Activated T-cell treated with anti-CD3 and anti-CD28 coated beads for 1 hour (primary cell): ENCODE measurements around the gene MRPS27.
"Not testable (repeated sequence)": the region's sequence is repeated elsewhere in the genome, so short reads cannot be mapped to it uniquely, and the experiment has no call there.

ENCODE experiments used
- DNase-seq: peaks from one replicate; pipeline ENCODE4 v3.0.0-alpha.2; 2020; ENCODE audit warnings: low read depth

The MRPS27 gene

GRCh38 chr5:72202331-72202825 is 117.7 kb downstream of the MRPS27 start:
- no peak for DNase-seq

GRCh38 chr5:72199681-72200080 is 120.4 kb downstream of the MRPS27 start:
- DNase-seq, result no peak

- no peak for DNase-seq
Observed at GRCh38 chr5:72197393-72197792, 122.6 kb downstream of the MRPS27 start.

GRCh38 chr5:72195581-72195980 is 124.5 kb downstream of the MRPS27 start:
- no peak for DNase-seq

- no peak for DNase-seq
Observed at GRCh38 chr5:72194846-72195245, 125.2 kb downstream of the MRPS27 start.

GRCh38 chr5:72191404-72191803 is 128.6 kb downstream of the MRPS27 start:
- DNase-seq, result no peak

- DNase-seq, result no peak
Observed at GRCh38 chr5:72189146-72189545, 130.9 kb downstream of the MRPS27 start.

- DNase-seq, result no peak
Observed at GRCh38 chr5:72188166-72188565, 131.9 kb downstream of the MRPS27 start.

GRCh38 chr5:72187388-72188075 is 132.5 kb downstream of the MRPS27 start:
- DNase-seq, result no peak

- DNase-seq, result no peak
Observed at GRCh38 chr5:72185496-72186329, 134.3 kb downstream of the MRPS27 start.

GRCh38 chr5:72184408-72184807 is 135.6 kb downstream of the MRPS27 start:
- DNase-seq, result no peak

GRCh38 chr5:72183101-72183520 is 136.9 kb downstream of the MRPS27 start:
- DNase-seq, result no peak

GRCh38 chr5:72182686-72183085 is 137.4 kb downstream of the MRPS27 start:
- DNase-seq, result no peak

GRCh38 chr5:72180925-72181324 is 139.1 kb downstream of the MRPS27 start:
- no peak for DNase-seq

GRCh38 chr5:72179816-72180440 is 140.1 kb downstream of the MRPS27 start:
- no peak for DNase-seq

- no peak for DNase-seq
Observed at GRCh38 chr5:72179028-72179815, 140.8 kb downstream of the MRPS27 start.

- DNase-seq, result no peak
Observed at GRCh38 chr5:72177538-72177937, 142.5 kb downstream of the MRPS27 start.

GRCh38 chr5:72172786-72173185 is 147.3 kb downstream of the MRPS27 start:
- DNase-seq, result no peak

GRCh38 chr5:72171667-72172066 is 148.4 kb downstream of the MRPS27 start:
- no peak for DNase-seq

GRCh38 chr5:72171181-72171580 is 148.9 kb downstream of the MRPS27 start:
- not testable (repeated sequence) for DNase-seq

GRCh38 chr5:72170101-72170500 is 149.9 kb downstream of the MRPS27 start:
- no peak for DNase-seq
